ENCODE results near the gene CD40.
"Not testable (repeated sequence)": the region's sequence is repeated elsewhere in the genome, so short reads cannot be mapped to it uniquely, and the experiment has no call there.

CD40 gene

GRCh38 chr20:46099491-46100287 is 18.4 kb upstream of the CD40 start:
- no peak for DNase-seq

- DNase-seq = not testable (repeated sequence)
These were observed 17.7 kb upstream of the CD40 start for GRCh38 chr20:46100444-46100843.

GRCh38 chr20:46100988-46101387 is 17.1 kb upstream of the CD40 start:
- no peak for DNase-seq

DNA sequence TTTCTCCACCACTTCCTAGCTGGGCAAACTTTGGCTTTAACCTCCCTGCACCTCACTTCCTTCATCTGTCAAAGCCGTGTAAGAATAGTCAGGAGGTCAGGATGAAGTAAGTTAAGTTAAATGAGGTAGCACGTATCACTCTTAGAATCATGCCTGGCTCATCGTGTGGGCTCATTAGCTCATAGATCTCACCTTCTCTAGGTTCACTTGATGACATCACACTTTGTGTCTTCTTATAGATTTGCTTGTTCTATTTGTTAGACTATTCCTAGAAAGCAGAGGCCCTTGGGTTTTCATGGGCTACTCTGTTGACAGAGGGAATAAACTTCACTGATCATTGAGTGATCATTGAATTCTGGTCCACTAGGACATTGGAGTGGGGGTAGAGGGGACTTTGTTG is 16.2 kb upstream of the CD40 start:
- DNase-seq = no peak

GRCh38 chr20:46102940-46103339 is 15.2 kb upstream of the CD40 start:
- DNase-seq = no peak

DNA sequence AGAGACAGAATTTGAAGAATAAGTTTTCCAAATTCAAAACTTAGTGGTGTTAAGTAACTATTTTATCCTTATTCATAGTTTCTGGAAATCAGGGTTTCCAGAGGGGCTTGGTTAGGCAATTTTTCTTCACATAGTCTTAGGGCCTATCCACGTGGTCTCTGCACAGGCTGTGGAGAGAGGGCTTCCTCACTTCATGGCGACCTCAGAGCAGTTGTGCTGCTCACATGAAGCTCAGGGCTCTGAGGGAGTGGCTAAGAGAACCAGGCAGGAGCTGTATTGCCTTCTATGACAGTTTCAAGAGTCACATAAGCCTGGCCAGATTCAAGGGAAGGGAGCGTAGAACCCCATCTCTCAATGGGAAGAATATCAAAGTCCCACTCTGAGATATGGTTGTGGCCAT is 13.9 kb upstream of the CD40 start:
- DNase-seq = no peak

- DNase-seq = no peak
These were observed 11.1 kb upstream of the CD40 start for GRCh38 chr20:46107061-46107460.

- DNase-seq = peak; percentile 13
These were observed 9.7 kb upstream of the CD40 start for GRCh38 chr20:46108435-46108841.

DNA sequence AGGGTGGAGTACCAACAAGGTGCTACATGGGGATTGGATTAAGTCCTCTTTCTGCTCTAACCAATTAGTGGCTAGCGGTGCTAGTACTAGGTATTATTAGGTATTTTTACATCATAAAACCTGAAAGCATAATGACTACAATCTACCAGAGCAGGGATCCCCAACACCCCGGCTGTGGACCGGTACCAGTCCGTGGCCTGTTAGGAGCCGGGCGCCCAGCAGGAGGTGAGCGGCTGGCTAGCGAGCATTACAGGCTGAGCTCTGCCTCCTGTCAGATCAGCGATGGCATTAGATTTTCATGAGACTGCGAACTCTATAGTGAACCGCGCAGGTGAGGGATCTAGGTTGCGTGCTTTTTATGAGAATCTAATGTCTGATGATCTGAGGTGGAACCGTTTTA is 9.1 kb upstream of the CD40 start:
- no peak for DNase-seq

- peak; percentile 29 for DNase-seq
These were observed 6.9 kb upstream of the CD40 start for GRCh38 chr20:46111028-46111835.

DNA sequence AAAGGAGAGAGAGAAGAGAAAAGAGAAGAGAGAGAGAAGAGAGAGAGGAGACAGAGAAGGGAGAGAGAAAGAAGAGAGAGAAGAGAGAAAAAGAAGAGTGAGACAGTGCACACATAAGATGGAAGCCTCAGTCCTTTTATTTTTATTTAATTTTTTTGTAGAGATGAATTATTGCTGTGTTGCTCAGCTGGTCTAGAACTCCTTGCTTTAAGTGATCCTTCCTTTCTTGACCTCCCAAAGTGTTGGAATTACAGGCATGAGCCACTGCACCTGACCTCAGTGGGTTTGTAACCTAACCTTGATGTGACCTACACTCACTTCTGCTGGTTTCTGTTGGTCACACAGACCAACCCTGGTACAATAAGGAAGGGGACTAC is 6.3 kb upstream of the CD40 start:
- DNase-seq = no peak

- no peak for DNase-seq
These were observed 5.5 kb upstream of the CD40 start for GRCh38 chr20:46112430-46113112.

DNA sequence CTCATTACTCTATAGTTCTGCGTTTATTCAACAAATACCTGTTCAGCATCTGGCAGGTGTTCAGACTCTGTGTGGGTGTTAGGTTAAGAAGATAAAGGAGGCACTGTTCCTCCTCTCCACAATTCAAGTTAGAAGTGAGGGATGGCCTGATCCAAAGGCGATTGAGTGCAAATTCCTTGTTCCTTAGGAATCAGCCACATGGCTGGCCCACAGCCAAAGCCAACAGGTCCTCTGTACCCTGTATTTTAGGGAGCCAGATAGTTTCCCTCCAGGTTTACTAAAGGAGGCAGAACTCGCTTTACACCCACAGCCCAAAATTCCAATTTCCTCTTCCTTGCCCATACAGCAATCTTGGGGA is 5.0 kb upstream of the CD40 start:
- DNase-seq = no peak

- no peak for DNase-seq
These were observed 3.7 kb upstream of the CD40 start for GRCh38 chr20:46114449-46114848.

- no peak for DNase-seq
These were observed 437 bp downstream of the CD40 start for GRCh38 chr20:46118481-46119020.

DNA sequence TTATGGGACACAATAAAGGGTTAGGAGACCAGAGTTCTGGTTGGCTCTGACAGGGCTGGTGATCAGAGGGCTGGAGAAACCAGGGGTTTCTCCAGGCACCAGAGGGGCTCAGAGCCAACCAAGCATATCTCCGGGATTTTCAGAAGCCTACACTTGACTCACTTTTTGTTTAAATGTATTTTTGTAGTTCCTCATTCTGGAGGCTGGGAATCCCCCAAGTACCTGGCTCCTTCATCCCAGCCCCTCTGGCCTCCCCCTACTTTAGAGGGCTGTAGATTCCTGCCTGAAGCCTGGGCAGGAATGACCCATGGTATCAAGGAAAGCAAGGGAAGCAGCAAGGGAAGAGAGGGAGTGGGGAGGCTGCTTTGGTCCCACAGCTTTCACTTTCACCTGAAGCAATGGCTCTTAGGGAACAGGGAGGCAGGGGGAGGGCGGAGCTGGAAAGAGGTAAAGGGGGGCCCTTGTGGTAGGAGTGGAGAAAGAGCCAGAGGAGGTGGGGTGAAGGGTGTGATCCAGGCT is 973 bp downstream of the CD40 start:
- no peak for DNase-seq

DNA sequence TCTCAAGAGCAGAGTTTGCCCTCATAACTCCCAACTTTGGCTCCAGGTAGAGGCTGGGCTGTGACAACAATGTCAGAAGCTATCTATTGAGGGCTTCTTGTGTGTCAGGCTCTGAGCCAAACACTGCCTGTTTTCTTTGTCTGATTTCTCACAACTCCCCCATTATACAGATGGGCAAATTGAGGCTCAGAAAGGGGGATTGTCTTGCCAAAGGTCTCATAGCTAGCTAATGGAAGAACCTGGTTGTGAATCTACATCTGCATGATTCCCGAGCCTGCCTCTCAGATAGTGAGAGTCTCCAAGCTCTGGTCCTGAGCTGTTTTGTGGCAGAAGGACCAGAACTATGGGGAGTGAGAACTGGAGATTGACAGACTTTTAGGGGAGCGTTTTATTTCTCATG is 1.4 kb downstream of the CD40 start:
- DNase-seq = no peak

DNA sequence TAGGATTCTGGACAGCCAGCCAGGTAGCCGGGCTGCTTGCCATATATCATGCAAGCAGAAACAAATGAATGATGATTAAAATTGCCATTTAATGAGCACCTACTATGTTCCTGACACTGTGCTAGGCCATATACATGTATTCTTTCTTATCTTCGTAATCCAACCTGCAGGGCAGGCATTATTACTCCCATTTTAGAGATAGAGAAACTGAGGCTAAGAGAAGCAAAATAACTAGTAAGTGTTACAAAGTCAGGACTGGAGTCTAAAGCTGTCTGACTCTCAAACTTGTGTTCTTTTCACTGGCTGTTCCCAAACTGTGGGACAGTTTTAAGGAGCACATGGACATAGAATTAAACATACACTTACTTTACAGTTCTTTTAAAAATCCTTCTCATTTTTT is 2.0 kb downstream of the CD40 start:
- no peak for DNase-seq

- no peak for DNase-seq
These were observed 3.2 kb downstream of the CD40 start for GRCh38 chr20:46121184-46121930.

DNA sequence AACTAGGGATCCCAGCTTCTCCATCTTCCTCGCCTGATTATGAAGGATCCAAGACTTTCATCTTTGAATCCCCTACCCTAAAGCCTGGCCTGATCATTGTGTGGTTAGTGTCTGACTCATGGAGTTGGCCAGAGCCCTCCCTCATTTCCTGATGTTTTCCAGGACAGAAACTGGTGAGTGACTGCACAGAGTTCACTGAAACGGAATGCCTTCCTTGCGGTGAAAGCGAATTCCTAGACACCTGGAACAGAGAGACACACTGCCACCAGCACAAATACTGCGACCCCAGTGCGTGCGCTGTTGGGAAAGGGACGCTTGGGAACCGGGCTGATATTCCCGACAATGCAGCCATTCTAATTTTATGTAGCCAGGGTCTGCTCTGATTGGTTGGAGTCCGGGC is 4.0 kb downstream of the CD40 start:
- no peak for DNase-seq

GRCh38 chr20:46122516-46123481 is 4.7 kb downstream of the CD40 start:
- DNase-seq = no peak

All from CD4-positive, alpha-beta T cell treated with Interleukin-21 for 1 hour (primary cell).